ENCODE measurements around the gene REG4. TPM values are rescaled to one million over a fixed set of nuclear protein-coding genes. Genes with fewer than 3 reads are reported as not detected.

REG4 gene
- total RNA-seq, 2 experiments from 2014 or later: 9.1 to 10.3 TPM

- Mint-ChIP-seq H3K4me1 (peaks cover 15% of the 10 kb centered on the region), H3K27ac (no peak overlapping the region), H3K9me3 (no peaks in the 10 kb centered on the region), H3K36me3 (no peaks in the 10 kb centered on the region), H3K4me3 (no peak overlapping the region), H3K27me3 (peaks cover 30% of the 10 kb centered on the region)
- POLR2A ChIA-PET: no interaction called here
- no peak for ATAC-seq (ENCODE audit: low read depth)
- no peak for DNase-seq
Observed at GRCh38 chr1:119783354-119784185, 27.7 kb downstream of the REG4 start.

GRCh38 chr1:119782631-119783325, 28.5 kb downstream of the REG4 start:
- ATAC-seq (ENCODE audit: low read depth): no peak
- no peak overlapping the region for H3K27ac Mint-ChIP-seq
- H3K4me1 Mint-ChIP-seq: peaks cover 15% of the 10 kb centered on the region
- DNase-seq: no peak
- POLR2A ChIA-PET: no interaction called here
- H3K27me3 Mint-ChIP-seq: peaks cover 35% of the 10 kb centered on the region
- no peaks in the 10 kb centered on the region for H3K36me3 Mint-ChIP-seq
- no peaks in the 10 kb centered on the region for H3K9me3 Mint-ChIP-seq
- no peak overlapping the region for H3K4me3 Mint-ChIP-seq

- no peaks in the 10 kb centered on the region for H3K36me3 Mint-ChIP-seq
- ATAC-seq (ENCODE audit: low read depth): no peak
- H3K9me3 Mint-ChIP-seq: no peaks in the 10 kb centered on the region
- peaks cover 36% of the 10 kb centered on the region for H3K27me3 Mint-ChIP-seq
- POLR2A ChIA-PET: no interaction called here
- H3K4me1 Mint-ChIP-seq: peaks cover 8% of the 10 kb centered on the region
- no peak overlapping the region for H3K4me3 Mint-ChIP-seq
- no peak overlapping the region for H3K27ac Mint-ChIP-seq
- no peak for DNase-seq
Observed at GRCh38 chr1:119781434-119782210, 29.6 kb downstream of the REG4 start.

DNA sequence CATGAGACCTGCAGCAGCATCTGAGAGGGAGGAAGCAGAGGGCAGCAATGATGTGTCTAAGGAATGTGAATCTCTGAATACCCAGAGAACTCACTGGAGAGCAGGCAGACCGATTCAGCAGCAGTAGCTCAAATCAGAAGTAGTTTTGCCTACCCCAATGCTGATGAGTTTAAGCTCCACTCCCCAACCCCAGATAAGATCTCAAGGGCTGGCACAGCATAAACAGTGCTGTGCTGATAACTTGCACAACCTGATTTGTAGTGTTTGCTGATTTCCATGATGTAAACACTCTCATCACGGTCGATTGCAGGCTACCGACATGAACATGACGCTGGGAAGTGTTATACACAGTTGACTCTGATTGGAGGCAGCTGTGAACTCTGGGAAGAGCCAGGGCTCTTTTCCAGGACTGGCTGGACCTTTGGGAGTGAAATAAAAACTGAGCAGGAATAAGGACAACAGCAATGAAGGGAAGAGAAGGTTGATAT, 31.3 kb downstream of the REG4 start:
- POLR2A ChIA-PET: no interaction called here
- DNase-seq (no peak), ATAC-seq (ENCODE audit: low read depth) (no peak)
- no peak overlapping the region for H3K27ac Mint-ChIP-seq
- peaks cover 2% of the 10 kb centered on the region for H3K4me1 Mint-ChIP-seq
- H3K4me3 Mint-ChIP-seq: no peak overlapping the region
- no peaks in the 10 kb centered on the region for H3K36me3 Mint-ChIP-seq
- no peaks in the 10 kb centered on the region for H3K9me3 Mint-ChIP-seq
- H3K27me3 Mint-ChIP-seq: peaks cover 29% of the 10 kb centered on the region

DNA sequence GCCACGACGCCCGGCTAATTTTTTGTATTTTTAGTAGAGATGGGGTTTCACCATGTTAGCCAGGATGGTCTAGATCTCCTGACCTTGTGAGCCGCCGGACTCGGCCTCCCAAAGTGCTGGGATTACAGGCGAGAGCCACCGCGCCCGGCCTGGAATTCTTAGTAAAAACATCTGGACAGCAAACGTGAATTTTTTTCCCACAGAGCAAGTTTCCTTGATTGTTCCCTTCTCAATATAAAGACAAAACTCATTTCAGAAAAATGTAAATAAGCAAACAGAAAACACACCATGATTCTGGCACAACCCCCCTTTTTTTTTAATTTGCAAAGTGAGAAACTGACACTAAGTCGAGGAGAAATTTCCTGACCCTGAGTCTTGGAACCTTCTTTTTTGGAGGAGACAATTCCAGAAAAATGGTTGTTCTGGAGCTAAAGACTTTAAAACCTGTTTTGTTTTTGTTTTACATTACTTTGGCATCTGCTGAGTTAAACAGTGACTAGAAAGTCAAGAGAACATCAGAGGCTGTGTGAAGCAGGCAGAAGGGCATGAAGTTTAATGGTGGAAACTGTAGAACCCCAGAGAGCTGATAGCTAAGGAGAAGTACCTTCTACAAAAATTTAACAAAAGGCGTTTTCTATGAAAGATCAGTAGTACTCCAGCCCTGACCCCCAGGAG, 32.2 kb downstream of the REG4 start:
- H3K4me3 Mint-ChIP-seq: no peak overlapping the region
- peaks cover 2% of the 10 kb centered on the region for H3K4me1 Mint-ChIP-seq
- no peak overlapping the region for H3K27ac Mint-ChIP-seq
- POLR2A ChIA-PET: no interaction called here
- H3K9me3 Mint-ChIP-seq: no peaks in the 10 kb centered on the region
- DNase-seq (no peak), ATAC-seq (ENCODE audit: low read depth) (no peak)
- no peaks in the 10 kb centered on the region for H3K36me3 Mint-ChIP-seq
- peaks cover 28% of the 10 kb centered on the region for H3K27me3 Mint-ChIP-seq

DNA sequence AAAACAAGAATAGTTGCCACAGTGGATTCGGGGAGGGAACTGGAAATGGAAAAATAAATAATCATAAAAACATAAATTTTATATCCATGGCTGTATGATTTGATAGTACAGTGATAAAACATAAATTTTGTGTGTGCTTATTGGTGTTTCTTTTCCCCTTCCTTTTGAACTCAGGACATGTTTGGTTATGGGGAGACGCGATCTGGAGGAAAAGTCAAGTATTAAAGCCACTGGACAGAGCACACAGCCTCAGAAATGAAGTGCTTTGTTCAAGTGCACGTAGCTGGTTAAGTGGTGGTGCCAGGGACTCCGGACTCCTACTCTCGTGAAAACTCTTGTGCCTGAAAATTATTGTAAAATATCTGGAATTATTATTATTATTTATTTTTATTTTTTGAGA, 32.9 kb downstream of the REG4 start:
- POLR2A ChIA-PET: no interaction called here
- H3K4me3 Mint-ChIP-seq: no peak overlapping the region
- H3K4me1 Mint-ChIP-seq: no peaks in the 10 kb centered on the region
- no peak overlapping the region for H3K27ac Mint-ChIP-seq
- no peaks in the 10 kb centered on the region for H3K36me3 Mint-ChIP-seq
- ATAC-seq (ENCODE audit: low read depth) (no peak), DNase-seq (no peak)
- H3K9me3 Mint-ChIP-seq: no peaks in the 10 kb centered on the region
- H3K27me3 Mint-ChIP-seq: peaks cover 28% of the 10 kb centered on the region

DNA sequence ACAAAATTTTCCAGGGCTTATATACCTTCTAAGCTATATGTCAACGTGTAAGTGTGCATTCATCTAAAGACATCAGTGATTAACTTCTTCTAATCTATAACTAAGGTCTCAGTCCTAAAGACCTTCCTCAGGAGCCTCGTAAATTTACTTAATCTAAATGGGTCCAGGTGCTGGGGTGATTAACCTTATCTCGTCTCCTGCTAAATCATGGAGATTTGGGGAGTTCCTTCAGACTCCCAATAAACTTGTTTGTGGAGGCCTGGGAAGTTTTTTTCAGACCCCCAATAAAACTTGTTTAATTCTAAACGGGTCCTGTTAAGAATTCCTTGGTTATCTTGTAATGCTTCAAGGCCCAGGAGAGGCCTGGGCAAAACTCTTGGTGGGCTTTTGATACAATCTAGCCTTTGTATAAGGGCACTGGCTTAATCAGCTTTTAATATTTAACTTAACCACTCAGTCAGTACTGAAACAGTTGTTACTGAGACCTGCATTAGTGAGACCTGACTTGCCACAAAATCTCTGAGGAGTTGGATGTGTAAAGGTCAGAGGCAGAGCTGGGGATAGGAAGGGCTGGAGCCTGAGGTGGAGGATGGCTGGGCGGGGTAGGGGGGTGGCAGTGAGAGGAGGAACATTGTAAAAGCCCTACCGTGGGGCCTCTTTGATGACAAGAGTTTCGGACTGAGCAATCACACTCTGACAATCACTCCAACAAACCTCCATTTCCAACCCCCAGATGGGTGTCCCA, 36.3 kb downstream of the REG4 start:
- Mint-ChIP-seq H3K36me3 (no peaks in the 10 kb centered on the region), H3K4me3 (no peak overlapping the region), H3K9me3 (no peaks in the 10 kb centered on the region), H3K4me1 (no peaks in the 10 kb centered on the region), H3K27ac (no peak overlapping the region), H3K27me3 (peaks cover 18% of the 10 kb centered on the region)
- no peak for DNase-seq
- ATAC-seq (ENCODE audit: low read depth): no peak
- POLR2A ChIA-PET: no interaction called here

DNA sequence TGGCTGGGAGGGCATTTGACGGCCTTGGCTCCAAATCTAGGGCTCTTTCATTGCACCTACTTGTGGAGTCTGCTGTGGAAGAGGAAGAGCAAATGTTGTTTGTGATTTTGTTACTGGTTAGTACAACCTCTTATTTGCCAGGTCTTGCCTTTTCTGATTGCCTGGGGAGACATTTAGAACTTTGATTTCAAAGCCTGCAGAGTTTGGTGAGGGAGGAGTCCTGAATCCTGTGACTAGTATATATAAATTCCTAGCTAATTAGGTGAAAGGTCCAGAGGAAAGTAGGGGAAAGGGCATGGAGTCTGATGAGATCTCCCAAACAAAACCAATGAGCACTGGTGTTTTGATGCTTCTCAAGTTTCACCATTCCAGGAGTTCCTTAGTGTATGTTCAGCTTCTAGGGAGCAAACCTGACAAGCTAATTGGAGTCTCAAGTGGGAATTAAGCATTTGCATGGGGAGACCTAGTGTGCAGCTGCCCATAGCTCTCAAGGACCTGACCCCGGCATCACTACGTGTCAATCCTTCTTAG, 37.5 kb downstream of the REG4 start:
- H3K9me3 Mint-ChIP-seq: no peaks in the 10 kb centered on the region
- no peak overlapping the region for H3K4me3 Mint-ChIP-seq
- peaks cover 20% of the 10 kb centered on the region for H3K27me3 Mint-ChIP-seq
- H3K36me3 Mint-ChIP-seq: no peaks in the 10 kb centered on the region
- POLR2A ChIA-PET: no interaction called here
- ATAC-seq (ENCODE audit: low read depth) (no peak), DNase-seq (no peak)
- no peak overlapping the region for H3K27ac Mint-ChIP-seq
- H3K4me1 Mint-ChIP-seq: no peaks in the 10 kb centered on the region

DNA sequence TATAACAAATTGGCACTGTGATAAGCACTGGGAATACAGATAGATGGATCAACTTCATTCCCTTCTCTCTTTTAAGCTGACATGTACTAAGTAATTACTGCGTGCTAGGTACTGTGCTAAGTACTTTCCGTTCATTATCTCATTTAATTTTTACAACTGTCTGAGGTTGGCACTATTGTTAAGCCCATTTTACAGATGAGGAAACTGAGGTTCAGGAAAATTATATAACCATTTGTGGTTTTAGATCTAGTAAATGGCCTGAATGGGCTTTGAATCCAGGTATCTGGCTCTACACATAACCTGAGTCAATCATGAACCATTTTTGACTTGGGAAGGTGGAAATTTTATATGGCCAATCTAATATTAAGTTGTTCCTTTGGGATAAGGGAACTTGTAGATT, 39.0 kb downstream of the REG4 start:
- POLR2A ChIA-PET: no interaction called here
- ATAC-seq (ENCODE audit: low read depth) (no peak), DNase-seq (no peak)
- Mint-ChIP-seq H3K4me3 (no peak overlapping the region), H3K27ac (no peak overlapping the region), H3K27me3 (peaks cover 19% of the 10 kb centered on the region), H3K36me3 (no peaks in the 10 kb centered on the region), H3K4me1 (peaks cover 2% of the 10 kb centered on the region), H3K9me3 (no peaks in the 10 kb centered on the region)

- H3K36me3 Mint-ChIP-seq: no peaks in the 10 kb centered on the region
- no peaks in the 10 kb centered on the region for H3K9me3 Mint-ChIP-seq
- DNase-seq: no peak
- peaks cover 24% of the 10 kb centered on the region for H3K27me3 Mint-ChIP-seq
- H3K4me1 Mint-ChIP-seq: peaks cover 4% of the 10 kb centered on the region
- POLR2A ChIA-PET: no interaction called here
- no peak overlapping the region for H3K27ac Mint-ChIP-seq
- no peak for ATAC-seq (ENCODE audit: low read depth)
- H3K4me3 Mint-ChIP-seq: no peak overlapping the region
Observed at GRCh38 chr1:119771770-119772169, 39.5 kb downstream of the REG4 start.

DNA sequence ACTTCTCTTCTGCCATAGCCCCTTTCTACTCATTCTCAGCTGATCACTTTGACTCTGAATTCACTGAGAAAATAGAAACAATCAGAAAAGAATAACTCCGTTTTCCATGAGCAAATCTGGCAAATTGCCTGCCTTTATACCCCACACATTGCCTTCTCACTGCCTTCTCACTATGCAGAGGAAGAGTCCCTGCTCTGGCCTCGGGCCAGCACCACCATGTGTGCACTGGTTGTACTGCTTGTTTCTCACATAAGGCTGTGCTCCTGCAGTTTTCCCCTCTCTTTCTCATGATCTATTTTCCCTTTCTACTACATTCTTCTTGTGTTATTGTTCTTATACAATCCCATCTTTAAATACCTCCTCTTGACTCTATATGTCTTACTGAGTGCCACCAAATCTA, 40.2 kb downstream of the REG4 start:
- ATAC-seq (ENCODE audit: low read depth) (no peak), DNase-seq (no peak)
- POLR2A ChIA-PET: no interaction called here
- Mint-ChIP-seq H3K27ac (no peak overlapping the region), H3K27me3 (peaks cover 31% of the 10 kb centered on the region), H3K9me3 (no peaks in the 10 kb centered on the region), H3K4me3 (no peak overlapping the region), H3K36me3 (no peaks in the 10 kb centered on the region), H3K4me1 (peaks cover 4% of the 10 kb centered on the region)

GRCh38 chr1:119768778-119769177, 42.5 kb downstream of the REG4 start, which contains the start of gene HMGCS2:
Gene HMGCS2, minus strand, starts transcription at chr1:119768905. Its CDS starts 61 bp downstream, at chr1:119768844.
- no peak within 1 kb of the TSS for H3K27ac Mint-ChIP-seq
- POLR2A ChIA-PET: no interaction called here
- H3K27me3 Mint-ChIP-seq: peaks cover 41% of the 10 kb centered on the region
- no peak for ATAC-seq (ENCODE audit: low read depth)
- H3K9me3 Mint-ChIP-seq: no peaks in the 10 kb centered on the region
- no peak within 1 kb of the TSS for H3K4me3 Mint-ChIP-seq
- peaks cover 4% of the 10 kb centered on the region for H3K4me1 Mint-ChIP-seq
- no peaks in the 10 kb centered on the region for H3K36me3 Mint-ChIP-seq
- DNase-seq: no peak

All from activated naive CD8-positive, alpha-beta T cell treated with anti-CD3 and anti-CD28 coated beads, Interleukin-2, amount 10 ng/mL, durations not matched to agents 7 days and 5 days (primary cell).